Esophagus muscularis mucosa (tissue), 3 donors: Measurements from ENCODE around the gene ACVR2B.

Experiments
- POLR2A ChIP-seq: fragments of 450-650 bp; IDR thresholded peaks from one replicate; pipeline ENCODE4 v1.6.1; 2017; ENCODE audit warnings: antibody characterized with exemption, moderate library complexity, mild to moderate bottlenecking, low read depth
- TF ChIP-seq, protein P1 (sequence below), 3 experiments: fragments of 200-600 bp in 2 of 3; fragments of 450-650 bp in 1 of 3; sonication (generic) in 2 of 3; IDR thresholded peaks; one replicate each; pipeline ENCODE4 v1.5.1; 2017 to 2019; ENCODE audit warnings: antibody characterized with exemption in 3 of 3, mild to moderate bottlenecking in 2 of 3, moderate library complexity in 1 of 3

DNA sequence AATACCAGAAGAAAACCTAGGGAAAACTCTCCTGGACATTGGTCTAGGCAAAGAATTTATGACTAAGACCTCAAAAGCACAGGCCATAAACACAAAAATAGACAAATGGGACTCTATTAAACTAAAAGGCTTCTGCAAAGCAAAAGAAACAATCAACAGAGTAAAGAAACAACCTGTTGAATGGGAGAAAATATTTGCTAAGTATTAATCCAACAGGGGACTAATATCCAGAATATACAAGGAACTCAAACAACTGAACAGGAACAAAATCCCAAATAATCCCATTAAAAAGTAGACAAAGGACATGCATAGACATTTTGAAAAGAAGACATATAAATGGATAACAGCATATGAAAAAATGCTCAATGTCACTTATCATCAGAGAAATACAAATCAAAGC, 6.9 kb upstream of the ACVR2B start:
- TF ChIP-seq, protein P1, sequence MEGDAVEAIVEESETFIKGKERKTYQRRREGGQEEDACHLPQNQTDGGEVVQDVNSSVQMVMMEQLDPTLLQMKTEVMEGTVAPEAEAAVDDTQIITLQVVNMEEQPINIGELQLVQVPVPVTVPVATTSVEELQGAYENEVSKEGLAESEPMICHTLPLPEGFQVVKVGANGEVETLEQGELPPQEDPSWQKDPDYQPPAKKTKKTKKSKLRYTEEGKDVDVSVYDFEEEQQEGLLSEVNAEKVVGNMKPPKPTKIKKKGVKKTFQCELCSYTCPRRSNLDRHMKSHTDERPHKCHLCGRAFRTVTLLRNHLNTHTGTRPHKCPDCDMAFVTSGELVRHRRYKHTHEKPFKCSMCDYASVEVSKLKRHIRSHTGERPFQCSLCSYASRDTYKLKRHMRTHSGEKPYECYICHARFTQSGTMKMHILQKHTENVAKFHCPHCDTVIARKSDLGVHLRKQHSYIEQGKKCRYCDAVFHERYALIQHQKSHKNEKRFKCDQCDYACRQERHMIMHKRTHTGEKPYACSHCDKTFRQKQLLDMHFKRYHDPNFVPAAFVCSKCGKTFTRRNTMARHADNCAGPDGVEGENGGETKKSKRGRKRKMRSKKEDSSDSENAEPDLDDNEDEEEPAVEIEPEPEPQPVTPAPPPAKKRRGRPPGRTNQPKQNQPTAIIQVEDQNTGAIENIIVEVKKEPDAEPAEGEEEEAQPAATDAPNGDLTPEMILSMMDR (IDR thresholded peaks at IDR 0.05), result no peak
- TF ChIP-seq POLR2A, result no peak
